SK-N-MC (cell line): ENCODE results near the gene LEO1.

Experiments
- DNase-seq: peaks from one replicate; pipeline ENCODE4 v3.0.0-alpha.2; 2011; ENCODE audit warnings: low read depth, low spot score
- H3K27ac ChIP-seq: fragments of 200-600 bp; sonication (generic); 2 replicates; pipeline ENCODE4 v1.5.1; 2016; ENCODE audit warnings: mixed run types
- H3K36me3 ChIP-seq: fragments of 200-600 bp; sonication (generic); 2 replicates; pipeline ENCODE4 v1.6.1; 2017; ENCODE audit warnings: antibody characterized with exemption, low read length, mixed read lengths; ENCODE audit not compliant: insufficient read depth
- H3K4me3 ChIP-seq: fragments of 200-600 bp; sonication (generic); 2 replicates; pipeline ENCODE4 v1.5.1; 2016
- H3K9ac ChIP-seq: fragments of 200-600 bp; sonication (generic); 2 replicates; pipeline ENCODE4 v1.8.0; 2017; ENCODE audit warnings: mixed run types, mixed read lengths; ENCODE audit not compliant: insufficient read length
- H3K9me3 ChIP-seq: fragments of 200-600 bp; sonication (generic); 2 replicates; pipeline ENCODE4 v1.6.1; 2017; ENCODE audit warnings: low read depth, mild to moderate bottlenecking, antibody characterized with exemption, low read length, moderate library complexity, mixed read lengths
- EZH2 ChIP-seq: fragments of 200-600 bp; sonication (generic); IDR thresholded peaks from one replicate; pipeline ENCODE4 v1.6.1; 2017; ENCODE audit warnings: antibody characterized with exemption
- FOXP2 ChIP-seq: optimal IDR thresholded peaks from 2 replicates; pipeline ENCODE3; 2011; ENCODE audit warnings: mild to moderate bottlenecking, moderate library complexity; ENCODE audit not compliant: insufficient read depth; ENCODE audit errors: extremely low read length, control extremely low read depth
- POLR2AphosphoS5 ChIP-seq: IDR thresholded peaks from 2 replicates; pipeline ENCODE4 v1.6.1; 2012; ENCODE audit warnings: mild to moderate bottlenecking, low read depth, low read length, borderline replicate concordance

Gene LEO1

DNA sequence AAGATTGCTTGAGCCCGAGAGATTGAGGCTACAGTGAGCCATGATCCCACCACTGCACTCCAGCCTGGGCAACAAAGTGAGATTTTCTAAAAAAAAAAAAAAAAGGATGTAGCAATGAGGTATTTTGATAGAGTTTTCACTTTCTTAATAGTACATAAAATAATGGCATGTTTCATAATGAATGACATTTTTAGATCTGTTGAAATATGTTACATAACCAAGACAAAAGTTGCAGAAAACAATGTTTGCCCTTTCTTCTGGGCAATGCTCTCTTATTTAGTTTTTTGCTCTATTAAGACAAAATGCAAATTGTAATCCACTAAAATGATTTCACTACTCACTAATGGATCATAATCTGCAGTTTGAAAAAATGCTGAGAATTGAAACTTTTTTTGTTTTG, 43.0 kb upstream of the LEO1 start:
- Histone ChIP-seq H3K9me3 (no peaks in the 10 kb centered on the region), H3K27ac (no peak overlapping the region), H3K9ac (no peak overlapping the region), H3K4me3 (no peak overlapping the region), H3K36me3 (no peaks in the 10 kb centered on the region)
- TF ChIP-seq FOXP2 (no peak), EZH2 (no peak), POLR2AphosphoS5 (no peak)
- DNase-seq = no peak

DNA sequence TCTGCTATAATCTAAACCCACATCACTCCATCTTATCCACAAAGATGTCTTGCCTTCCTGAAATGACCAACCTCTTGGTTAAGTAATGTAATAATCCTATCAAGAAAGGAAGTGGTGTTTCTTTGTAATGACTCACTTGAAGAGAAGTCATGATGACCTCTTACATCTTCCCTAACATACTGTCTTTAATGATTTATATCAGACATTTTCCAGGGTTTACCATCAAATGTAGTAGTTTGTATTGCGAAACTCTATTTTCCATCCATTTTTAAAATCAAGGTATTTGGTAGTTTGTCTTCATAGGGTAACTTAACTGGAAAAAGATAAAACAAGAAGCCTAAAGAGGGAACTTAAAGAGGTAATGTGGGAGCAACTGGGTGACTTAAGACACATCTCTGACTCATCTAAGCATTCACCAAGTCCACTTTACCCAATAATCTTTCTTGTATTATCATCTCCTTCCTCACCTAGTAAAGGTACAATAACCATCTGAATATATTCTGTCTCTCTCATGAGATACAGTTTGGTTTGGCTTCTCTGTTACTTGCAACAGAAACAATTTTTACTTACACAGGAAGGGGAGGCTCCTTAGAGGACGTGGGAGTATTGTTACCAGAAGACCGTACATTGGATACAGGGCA, 41.7 kb upstream of the LEO1 start:
- Histone ChIP-seq H3K4me3 (no peak overlapping the region), H3K36me3 (no peaks in the 10 kb centered on the region), H3K9ac (no peak overlapping the region), H3K27ac (no peak overlapping the region), H3K9me3 (no peaks in the 10 kb centered on the region)
- no peak for TF ChIP-seq FOXP2
- TF ChIP-seq EZH2 = no peak
- TF ChIP-seq POLR2AphosphoS5 = no peak
- no peak for DNase-seq

DNA sequence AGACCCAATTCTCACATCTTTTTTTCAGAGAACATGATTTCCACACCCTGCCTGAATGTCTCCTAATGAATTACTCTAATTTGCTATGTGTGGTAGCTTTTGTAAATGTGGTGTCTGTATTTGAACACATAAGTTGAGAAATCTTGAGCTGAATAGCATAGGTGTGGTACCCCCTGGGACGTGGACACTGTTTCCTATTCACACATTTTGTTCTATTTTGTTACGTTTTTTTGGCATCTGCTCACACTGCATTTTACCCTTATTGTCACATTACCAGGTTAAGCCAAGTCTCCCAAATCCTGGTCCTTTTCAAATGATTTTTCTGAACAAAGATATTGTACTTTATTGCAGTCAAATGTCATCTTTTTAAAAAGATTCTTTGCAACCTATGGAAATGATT, 40.6 kb upstream of the LEO1 start:
- Histone ChIP-seq H3K36me3 (no peaks in the 10 kb centered on the region), H3K4me3 (no peak overlapping the region), H3K27ac (no peak overlapping the region), H3K9me3 (no peaks in the 10 kb centered on the region), H3K9ac (no peak overlapping the region)
- no peak for TF ChIP-seq EZH2
- TF ChIP-seq POLR2AphosphoS5 = no peak
- TF ChIP-seq FOXP2 = no peak
- no peak for DNase-seq

DNA sequence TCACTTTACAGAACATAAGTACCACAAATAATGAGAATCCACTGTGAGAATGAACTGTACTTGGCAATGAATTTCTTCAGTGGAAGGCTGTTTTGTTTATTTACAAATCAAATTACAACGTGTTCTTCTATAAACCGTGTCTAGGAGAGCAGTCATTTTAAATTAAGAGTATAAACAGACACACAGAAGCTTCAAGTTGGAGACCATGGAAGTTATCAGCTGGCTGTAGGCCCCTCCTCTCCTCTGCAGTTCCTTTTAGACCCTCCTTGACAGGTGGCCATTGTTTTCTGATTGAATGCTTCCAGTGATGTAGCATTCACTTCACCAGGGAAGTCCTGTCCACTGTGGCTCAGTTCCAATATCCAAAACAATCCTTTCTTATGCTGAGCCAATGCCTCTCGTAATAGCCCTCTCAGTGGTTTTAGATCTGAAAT, 40.1 kb upstream of the LEO1 start:
- Histone ChIP-seq H3K4me3 (no peak overlapping the region), H3K36me3 (no peaks in the 10 kb centered on the region), H3K9ac (no peak overlapping the region), H3K9me3 (no peaks in the 10 kb centered on the region), H3K27ac (no peak overlapping the region)
- no peak for DNase-seq
- TF ChIP-seq EZH2 (no peak), POLR2AphosphoS5 (no peak), FOXP2 (no peak)

DNA sequence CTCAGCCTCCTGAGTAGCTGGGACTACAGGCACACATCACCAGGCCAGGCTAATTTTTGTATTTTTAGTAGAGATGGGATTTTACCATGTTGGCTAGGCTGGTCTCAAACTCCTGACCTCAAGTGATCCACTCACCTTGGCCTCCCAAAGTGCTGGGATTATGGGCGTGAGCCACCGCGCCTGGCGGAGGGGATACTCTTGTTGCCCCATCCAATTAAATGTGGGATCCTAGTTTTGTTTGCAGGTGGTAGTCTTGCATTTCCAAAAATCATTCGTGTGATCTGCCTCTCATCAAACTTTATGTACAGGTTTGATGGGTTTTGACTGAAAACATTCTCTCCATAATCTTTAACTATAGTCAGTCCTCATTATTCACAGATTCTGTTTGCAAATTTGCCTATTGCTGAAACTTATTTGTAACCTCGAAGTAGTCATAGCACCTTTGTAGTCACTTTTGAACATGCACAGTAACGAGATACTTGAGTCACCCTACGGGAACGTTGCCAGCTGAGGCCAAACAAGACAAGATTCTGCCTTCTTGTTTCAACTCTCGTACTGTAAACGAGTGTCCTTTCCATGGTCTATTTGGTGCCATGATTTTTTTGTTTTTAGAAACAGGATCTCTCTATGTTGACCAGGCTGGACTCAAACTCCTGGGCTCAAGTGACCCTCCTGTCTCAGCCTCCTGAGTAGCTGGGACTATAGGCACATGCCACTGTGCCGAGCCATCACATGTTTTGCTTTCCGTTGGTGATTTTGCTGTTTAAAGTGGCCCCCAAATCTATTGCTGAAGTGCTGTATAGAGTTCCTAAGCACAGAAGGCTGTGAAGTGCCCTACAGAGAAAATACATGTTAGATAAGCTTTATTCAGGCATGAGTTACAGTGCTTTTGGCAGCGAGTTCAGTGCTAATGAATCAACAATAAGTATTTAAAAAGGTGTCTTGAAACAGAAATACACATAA, 39.3 kb upstream of the LEO1 start:
- no peak for DNase-seq
- Histone ChIP-seq H3K9ac (no peak overlapping the region), H3K36me3 (no peaks in the 10 kb centered on the region), H3K9me3 (no peaks in the 10 kb centered on the region), H3K27ac (no peak overlapping the region), H3K4me3 (no peak overlapping the region)
- TF ChIP-seq POLR2AphosphoS5 = no peak
- no peak for TF ChIP-seq FOXP2
- no peak for TF ChIP-seq EZH2

DNA sequence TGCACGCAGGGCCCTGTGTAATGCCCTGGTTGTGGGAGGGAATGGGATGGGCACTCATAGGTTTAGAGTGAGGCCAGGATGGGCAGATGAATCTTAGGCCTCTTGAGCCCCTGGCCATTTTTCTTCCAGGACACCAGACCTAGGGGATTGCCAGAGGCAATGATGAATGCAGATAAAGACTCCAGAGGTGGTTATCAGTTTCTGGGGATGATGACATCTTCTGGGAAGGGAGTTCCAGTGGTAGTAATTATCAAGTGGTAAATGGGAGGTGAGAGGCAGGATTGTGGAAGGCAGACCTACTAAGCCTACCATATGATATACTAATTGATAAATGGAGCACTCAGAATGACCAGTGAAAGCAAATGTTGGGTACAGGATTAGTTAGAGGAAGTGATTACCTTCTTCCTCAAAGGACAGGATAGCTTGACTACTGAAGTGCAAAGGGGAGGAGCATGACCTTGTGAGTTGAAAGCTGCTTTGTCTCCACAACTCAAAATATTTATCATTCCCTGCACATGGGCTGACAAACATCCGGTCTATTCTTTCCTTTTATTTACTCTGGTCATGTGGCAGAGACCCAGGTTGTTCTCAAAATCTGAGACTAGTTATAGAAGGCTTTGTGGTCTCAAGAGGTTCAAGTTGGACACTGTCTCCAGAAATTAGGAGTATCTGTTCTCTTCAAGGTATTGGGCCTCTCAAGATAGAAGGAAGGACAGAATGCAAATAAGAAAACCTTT, 37.3 kb upstream of the LEO1 start:
- no peaks in the 10 kb centered on the region for H3K36me3 ChIP-seq
- no peak for DNase-seq
- TF ChIP-seq POLR2AphosphoS5 (no peak), EZH2 (no peak), FOXP2 (no peak)
- H3K4me3 ChIP-seq = no peak overlapping the region
- no peak overlapping the region for H3K9ac ChIP-seq
- no peak overlapping the region for H3K27ac ChIP-seq
- no peaks in the 10 kb centered on the region for H3K9me3 ChIP-seq

DNA sequence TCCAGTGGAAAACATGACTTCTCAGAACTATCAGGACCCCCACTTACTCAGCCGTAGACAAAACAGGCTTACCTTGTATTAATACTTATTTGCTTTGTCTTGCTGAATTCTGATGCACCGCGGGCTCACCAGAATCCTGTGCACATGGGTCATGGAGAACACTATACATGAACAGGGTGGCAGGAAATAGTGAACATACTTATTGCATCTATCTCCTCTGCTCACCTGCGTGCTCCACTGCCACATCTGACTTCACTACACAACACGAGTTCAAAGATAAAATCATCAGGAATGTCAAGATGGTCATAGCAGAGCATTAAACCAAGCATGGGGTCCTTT, 36.8 kb upstream of the LEO1 start:
- Histone ChIP-seq H3K9ac (no peak overlapping the region), H3K27ac (no peak overlapping the region), H3K4me3 (no peak overlapping the region)

More for the DNA sequence above, 36.8 kb upstream of the LEO1 start:
- TF ChIP-seq FOXP2 (no peak), POLR2AphosphoS5 (no peak), EZH2 (no peak)
- Histone ChIP-seq H3K36me3 (no peaks in the 10 kb centered on the region), H3K9me3 (no peaks in the 10 kb centered on the region)
- no peak for DNase-seq
